NCI-H1436 (cell line): ENCODE data around the gene PDIA5.

Experiments used
- DNase-seq: peaks from one replicate; lab custom pipeline; 2025; lab: John Stamatoyannopoulos, UW

Gene PDIA5

DNA sequence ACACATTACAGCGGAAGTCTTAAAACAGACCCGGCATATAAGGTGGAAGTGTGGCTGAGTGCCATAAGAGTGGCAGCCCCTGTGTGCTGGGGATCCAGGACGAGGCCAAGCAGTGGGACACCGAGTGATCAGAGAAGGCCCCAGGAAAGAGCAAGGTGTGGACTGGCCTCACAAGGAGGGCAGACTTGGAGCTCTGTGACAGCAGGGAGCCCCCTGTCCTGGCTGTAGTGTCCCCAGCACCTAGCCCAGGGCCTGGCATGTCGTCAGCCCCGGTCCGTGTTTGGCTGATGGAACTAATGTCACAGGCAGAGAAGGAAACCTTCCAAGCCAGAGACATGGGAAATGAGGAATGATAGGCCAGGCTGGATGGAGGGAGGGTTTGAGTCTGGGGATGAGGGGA lies 4.8 kb downstream of the PDIA5 start:
- DNase-seq: no peak

DNA sequence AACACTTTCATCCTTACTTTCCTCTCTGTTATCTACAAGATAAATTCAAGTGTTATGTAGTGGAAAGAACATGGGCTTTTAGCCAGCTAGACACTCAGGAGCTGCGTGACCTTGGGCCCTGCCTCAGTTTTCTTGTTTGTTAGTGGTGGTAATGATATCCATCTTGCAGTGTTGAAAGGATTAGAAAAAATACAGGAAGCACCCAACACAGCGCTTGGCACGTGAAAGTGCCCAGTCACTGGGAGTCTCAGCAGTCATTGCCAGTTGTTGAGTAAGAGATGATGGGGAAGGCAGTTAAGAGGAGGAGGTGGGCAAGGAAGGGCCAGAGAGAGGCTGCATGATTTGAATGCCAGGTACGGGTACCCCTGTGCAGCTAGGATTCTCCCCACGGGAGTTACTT lies 5.3 kb downstream of the PDIA5 start:
- DNase-seq: no peak

DNA sequence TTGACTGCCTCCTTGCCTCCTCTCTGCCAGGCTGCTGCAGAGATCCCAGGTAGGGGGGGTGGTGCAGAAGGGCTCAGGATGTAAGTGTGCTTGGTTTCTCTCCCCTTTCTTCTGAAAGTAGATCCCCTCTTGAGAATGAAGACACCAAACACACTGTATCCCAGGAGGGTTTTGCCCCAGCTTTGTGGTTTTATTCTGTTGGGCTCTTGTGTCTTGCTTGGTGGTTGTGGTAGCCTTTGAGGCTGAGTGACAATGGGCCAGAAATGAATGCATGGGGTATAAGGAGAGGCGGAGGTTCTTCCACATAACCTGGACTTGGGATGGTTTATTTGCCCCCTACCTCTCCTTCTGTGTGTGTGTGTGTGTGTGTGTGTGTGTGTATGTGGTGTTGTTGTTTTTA lies 5.7 kb downstream of the PDIA5 start:
- no peak for DNase-seq

DNA sequence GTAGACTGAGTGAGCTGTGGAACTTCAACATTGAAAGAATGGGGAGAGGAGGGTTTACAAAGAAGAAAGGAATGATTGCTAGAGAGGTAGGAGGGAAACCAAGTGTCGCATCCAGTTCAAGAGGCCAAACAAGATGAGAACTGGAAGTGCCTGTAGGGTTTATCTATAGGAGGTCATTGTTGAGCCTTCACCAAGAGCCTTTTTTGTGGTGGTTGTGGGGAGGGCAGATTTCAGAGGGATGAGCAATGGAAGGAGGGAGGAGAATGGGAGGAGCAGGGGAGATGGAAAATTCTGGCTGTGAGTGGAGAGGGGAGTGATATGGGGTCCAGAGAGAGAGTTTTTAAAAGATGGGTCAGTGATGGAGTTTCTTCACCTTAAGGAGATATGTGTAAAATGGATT lies 8.5 kb downstream of the PDIA5 start:
- no peak for DNase-seq

DNA sequence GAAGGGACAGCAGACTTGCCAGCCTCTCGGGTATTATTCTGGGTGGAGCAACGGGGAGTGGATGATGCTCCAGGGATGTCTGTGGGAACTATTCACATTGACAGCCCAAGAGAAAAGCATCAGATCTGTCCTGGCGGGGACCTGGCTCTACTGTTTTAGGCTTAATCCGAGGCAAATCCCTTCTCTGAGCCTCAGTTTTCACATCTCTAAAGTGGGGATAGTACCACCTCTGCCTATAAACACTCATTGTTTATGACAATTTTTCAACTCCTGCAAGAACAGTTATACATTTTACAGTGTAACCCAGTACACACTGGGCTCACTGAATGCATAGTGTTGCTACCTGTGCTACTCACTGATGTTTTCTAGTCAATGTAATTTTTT lies 9.3 kb downstream of the PDIA5 start:
- DNase-seq: no peak

DNA sequence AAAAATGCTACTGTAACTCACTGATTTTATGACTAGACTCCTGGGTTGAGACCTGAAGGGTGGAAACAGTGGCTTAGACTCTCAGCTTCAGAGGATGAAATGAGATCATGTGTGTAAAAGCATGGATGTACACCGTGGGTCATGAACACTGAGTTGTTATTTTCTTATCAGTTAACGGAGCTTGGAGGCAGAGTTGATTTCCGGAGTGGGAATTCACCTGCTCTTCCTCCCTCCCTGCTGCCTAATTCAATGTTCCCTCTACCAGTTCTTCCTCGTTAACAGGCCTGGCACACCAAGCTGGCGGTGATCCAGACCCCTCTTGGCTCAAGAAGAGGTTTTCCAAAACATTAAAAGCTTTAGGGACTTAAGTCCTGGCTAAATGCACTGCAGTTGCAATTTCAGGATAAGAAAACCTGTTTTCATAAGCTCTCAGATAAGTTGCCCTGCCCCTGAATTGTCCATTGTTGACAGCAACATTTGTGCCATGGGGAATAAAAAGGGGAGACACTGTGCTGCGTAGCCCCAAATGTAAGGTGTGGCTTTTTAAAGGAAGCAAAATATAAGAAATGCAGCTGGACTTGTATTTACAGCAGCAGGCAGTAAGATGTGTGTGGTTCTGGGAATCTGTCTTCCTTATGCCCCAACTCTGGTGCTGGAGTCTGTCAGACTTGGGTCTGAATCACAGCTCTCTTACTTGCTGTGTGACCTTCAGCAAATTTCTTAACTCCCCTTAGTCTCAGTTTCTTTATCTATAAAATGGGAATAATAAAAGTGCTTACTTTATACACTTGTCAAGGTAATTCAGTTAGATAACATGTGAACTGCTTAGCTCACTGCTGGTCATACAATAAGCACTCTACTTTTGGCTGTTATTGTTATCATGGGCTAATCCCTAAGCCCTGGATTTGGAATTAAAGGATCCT lies 9.9 kb downstream of the PDIA5 start:
- DNase-seq: no peak

DNA sequence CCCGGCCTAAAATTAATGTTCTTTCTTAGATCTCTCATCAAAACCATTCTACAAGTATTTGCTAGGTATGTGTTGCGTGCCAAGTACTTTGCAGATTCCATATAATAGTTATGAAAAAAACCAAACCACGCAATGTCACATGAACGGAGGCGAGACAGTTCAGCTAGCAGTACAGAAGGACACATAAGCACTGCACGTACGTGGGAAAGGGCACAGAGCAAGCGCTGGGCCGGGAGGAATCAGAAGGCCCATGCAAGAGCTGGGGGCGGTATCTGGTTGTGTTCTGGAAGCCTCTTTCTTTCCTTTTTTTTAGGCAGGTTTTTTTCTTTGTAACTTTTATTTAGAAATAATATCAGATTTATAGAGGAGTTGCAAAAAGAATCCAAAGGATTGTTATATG lies 11.3 kb downstream of the PDIA5 start:
- DNase-seq: no peak

DNA sequence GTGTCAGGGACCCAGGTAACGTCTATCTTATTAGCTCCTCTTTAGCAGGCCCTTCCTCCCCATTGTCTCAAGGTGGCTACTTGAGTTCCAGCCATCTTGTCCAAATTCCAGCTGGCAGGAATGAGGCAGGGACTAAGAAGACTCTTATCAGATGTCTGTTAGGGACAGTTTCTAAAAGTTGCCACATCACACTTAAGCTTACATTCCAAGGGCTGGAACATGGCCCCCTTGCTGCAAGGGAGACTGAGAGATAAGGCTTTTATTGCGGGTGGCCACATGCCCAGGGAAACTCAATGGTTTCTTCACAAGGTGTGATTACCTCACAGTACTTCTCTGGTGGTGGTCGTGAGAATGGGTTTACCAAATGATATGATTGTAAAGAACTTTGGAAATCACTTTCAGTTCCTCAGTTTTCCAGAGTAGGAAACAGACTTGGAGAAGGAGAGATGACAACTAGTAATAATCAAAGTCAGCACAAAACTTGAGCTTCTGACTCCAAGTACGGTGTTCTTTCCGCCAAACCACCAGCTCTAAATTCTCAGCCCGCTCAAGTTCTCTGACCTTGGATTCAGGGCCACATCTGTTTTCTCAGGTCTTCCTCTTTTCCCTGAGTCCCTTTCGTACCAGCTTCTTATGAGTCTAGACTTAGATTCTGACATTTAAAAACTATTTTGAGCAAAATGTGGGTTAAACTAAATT lies 14.2 kb downstream of the PDIA5 start:
- DNase-seq: no peak

DNA sequence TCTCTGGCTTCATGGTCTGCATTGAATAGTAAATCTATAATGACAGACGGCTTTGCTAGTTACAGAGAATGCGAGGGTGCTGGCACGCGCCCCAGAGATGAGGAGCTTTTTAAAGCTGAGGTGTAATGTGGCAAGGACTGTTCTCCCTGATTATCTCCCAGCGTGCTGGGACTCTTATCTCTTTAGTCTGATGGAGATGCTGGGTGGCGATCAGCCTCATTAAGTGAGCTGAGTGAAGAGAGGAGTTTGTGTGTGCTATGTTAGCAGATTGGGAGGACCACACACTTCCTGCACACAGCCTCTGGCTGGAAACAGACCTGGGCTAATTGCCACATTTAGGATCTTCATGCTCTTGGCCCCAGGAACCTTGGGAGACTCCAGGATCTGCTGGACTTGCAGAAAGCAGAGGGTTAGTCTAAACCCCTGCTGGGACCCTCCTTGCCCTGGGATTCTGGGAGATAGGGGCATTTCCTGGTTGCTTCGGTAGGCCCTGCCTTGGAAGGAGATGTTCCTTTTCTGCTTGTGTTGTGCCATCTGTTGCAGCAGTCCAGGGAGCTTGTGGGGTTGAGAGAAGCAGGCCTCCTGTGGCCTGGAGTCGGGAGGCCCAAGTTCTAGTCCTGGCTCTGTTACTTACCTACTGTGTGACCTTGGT lies 15.0 kb downstream of the PDIA5 start:
- DNase-seq: peak; percentile 41

DNA sequence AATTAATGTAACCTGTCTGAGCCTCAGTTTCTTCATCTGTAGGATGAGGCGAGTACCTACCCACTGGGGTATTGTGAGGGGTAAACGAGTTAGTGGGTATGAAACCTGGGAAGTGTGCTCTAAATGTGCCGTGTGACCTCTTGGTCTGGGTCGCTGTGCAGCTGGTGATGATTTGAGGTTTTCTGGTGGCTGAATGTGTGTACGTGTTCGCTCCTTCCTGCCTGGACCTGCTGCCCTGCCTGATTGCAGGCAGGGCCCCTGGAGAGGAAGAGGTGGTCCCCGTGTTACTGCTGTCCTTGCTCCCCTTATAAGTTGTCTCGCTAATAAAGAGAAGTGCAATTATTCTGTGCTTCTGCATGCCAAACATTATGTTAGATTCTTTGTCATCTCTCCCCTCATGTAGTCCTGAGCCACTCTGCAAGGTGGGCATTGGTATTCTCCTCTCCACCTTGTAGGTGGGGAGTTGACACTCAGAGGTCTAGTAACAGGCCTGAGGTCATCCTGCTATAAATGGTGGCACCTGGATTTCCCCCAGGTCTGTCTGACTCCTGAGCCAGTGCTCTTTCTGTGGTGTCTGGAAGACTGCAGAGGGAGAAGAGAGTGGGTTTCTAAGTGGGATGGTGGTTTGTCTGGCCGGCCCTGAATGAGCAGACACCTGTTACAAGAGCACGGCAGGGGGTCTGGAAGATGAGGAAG lies 15.7 kb downstream of the PDIA5 start:
- no peak for DNase-seq

DNA sequence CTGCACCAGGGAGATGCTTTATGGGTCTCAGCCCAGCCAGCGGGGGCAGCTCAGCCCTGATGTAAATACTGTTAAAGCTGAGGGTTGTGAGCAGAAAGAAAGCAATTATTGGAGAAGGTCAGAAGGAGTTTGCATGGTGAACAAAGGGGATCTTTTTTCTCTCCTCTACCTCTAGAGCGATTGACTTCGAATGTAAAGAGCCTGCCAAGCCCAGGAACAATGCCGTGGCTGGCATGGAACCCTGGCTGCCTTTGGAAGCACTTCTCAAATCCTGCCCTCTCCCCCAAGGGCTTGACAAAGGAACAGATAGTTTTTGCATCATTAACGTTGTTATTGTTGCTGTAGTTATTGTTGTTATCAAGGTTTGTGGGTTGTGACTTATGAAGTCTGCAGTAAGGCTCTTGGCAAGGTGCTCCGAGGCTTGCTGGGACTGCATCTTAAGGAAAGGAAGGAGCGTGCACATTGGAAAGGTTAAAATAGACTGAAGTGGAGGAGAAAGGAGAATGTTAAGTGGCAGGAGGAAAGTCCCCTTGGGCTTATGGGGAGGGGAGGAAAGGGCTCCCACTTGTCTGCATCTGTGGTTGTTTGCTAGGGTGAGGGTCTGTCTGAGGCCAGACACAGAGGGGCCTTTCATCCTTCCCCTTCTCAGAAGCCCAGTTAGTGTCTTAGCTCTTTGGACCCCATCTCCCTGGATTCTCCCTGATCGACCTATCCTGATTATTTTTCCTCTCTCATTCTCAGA lies 16.7 kb downstream of the PDIA5 start:
- no peak for DNase-seq

DNA sequence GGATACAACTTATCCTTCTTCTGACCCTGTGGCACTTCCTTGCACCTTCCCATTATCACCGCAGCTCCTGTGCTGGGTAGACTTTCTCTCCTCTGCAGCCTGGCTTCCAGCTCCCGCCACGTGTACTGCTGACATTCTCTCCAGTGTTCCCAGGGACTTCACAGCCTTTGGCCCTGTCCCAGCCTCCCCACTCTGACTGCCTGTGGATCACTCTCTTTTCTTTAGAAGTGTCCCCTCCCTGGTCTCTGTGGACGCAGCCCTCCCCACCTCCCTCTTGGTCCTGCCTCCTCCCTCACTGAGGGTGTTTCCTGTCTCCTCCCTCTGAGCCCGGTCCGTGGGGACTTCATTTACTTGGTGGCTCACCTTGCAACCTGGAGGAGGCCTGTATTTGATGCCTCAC lies 17.4 kb downstream of the PDIA5 start:
- peak; percentile 40 for DNase-seq

DNA sequence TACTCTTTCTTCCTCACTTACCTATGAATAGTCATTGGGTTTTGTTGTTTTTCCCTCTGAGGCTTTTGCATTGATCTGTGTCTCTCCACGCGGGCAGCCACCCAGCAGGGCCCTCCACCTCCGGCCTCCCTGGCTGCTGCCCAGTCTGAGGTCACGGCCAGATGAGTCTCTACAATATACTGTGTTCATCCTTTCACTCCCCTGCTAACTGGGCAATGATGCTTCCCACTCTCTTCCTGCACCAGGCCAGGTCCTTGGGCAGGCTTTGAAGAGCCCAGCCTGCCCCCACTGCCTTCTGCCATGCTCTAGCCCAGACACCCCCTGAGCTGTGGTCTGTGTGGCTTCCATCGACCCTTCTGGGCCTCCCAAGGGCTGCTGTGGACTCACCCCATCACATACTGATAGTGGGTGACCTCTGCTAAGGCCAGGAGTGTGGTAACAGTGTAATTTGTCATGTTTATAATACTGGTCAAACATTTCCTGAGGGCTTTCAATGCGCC lies 18.0 kb downstream of the PDIA5 start:
- no peak for DNase-seq

DNA sequence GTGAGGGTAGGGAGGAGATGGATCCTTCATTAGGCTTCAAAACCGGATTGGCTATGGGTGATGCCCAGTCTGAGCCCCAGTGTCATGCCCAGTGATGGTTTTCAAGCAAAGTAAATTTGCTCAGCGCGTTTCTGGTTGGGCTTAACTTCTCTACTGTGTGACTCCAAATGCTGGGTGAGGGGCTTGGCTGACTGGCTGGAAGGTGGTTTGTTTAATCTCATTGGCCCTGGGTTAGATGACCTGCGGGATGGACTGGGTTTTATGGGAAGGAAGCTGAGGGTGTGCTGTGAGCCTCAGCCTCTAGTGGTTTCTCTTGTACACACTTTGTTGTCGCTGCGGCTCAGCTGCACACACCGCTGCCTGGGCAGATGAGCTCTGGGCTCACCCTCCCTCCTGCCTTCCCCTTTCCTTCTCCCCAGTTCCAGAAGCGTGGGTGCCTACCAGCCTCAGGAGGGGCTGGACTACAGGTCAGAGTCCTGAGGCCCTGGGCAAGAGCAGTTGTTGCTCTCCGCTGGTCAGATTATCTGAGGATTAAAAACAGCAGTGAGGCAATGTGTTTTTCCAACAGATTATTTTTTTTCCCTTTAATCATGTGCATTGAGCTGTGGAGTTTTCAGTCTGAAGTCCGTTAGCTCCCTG lies 18.6 kb downstream of the PDIA5 start:
- no peak for DNase-seq

DNA sequence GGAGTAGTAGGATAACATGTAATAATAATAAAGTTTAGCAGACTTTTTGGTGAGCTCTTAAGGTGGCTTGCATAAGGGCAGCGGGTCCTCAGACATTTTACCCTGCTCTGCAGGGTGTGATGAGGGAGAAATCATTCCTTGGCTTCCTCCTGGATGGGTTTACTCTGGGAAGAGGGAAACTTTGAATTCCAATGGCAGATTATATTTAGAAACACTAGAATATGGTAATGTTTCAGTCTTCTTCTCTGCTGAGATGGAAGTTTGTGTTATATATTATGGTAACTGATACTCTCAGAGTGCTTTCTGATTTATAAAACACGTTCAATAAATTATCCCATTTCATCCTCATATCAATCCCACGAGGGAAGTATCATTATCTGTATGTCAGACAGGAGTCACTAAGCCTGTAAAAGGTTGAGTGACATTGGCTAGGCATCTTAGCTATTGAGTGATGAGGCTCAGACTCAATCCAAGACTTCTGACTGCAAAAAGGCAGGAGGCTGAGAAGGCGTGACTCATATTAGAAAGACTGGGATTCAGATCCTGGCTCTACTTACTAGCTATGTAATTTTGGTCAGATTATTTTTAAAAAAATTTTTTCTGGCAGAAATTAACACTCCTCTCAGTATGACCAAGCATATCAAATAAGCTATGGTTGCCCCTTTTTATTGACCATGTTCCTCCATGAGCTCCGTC lies 19.3 kb downstream of the PDIA5 start:
- no peak for DNase-seq

DNA sequence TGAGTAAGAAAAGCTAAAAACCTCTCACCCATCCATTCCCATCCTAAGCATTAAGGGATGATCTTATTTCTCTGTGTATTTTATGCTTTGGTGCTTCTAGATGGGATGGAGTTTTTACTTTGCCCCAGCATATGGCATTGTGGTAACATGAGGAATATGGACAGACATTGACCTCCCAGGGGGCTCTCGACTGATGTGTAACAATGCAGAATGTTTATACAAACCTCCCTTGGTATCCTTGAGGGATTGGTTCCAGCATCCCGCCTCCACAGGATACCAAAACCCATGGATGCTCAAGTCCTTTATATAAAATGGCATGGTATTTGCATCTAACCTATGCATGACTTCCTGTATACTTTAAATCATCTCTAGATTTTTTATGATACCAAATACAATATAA lies 21.6 kb downstream of the PDIA5 start:
- no peak for DNase-seq

DNA sequence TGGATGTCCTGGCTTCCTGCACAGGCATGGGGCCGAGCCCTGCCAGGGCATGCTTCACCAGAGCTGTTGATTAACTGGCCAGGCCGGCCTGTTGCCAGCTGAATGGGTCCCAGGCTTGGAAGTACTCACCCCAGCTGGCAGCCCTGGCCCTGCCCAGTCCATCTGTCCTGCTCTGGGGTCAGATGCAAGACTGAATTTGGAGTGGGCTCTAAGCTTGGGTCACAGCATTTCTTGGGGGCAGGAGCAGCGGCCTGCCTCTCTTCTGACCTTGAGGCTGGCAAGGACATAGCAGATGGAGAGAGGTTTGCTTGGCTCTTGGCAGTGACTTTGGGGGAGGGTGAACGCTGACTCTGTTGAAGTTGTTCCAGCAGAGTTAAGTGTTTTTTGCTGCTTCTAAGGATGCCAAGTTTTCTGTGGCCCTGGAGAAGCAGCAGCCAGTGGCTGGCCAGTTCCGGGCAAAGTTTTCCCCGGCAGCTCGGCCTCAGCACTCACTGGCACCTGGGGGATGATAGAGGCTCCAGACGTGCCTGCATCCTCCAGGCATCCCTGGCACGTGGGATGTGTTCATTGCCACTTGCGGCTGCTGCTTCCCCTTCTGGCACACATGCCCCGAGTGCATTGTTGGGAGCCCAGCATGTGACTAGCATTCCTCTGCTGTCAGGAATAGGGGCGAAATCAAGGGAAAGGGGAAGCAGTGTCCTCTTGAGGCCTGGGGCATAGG lies 22.9 kb downstream of the PDIA5 start:
- DNase-seq: no peak

DNA sequence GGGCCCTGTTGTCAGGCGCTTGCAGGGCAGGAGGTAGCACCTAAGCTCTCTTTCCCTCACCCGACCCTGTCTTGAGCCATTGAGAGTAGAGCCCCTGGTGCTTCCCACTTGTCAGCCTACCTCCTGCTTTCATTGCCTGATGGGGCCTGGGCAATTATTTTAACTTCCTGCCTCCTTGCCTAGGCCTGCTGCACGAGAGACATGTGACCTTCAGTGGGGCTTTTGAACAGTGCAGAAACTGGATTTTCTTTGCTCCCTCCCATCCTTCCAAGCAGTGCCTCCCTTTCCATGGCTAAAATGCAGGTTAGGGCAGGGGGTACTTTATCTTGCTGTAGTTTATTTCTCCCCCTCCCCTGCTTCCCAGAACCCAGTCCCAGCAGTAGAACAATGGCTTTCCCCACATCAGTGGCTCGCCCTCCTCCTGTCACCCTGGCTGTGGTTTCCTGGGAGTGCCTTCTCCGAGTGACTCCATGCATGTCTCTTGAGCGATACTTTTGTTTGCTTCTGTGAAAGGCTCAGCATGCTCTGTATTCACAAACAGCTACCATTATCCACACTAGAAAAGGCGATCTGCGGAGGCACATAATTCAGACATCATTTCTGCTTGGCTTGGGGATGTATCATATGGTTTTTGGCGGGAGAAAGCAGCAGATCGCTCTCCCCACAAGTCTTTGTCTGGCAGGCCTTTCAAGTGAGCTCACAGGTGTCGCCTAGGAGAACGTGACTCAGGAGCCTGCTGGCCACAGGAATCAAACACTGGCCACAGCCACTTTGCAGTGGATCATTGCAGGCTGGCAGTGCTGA lies 24.1 kb downstream of the PDIA5 start:
- DNase-seq: peak; percentile 29

DNA sequence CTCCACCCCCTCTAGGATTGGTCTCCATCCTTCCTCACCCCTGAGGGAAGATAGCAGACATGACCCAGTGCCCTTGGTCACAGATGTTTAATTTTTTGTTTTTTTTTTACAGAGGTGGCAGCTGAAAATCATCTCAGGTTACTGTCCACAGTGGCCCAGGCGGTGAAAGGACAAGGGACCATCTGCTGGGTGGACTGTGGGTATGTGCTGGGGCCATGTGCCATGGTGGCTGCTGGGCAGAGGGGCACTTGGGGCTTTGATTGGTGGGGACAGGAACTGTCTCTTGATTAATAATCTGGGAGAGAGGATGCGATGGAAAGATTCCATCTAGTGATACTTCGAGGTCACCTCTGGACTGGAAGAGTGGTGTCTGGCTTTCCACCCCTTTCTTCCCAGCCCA lies 25.4 kb downstream of the PDIA5 start:
- no peak for DNase-seq
